ENCODE data around the gene KCNG2.

Gene KCNG2

DNA sequence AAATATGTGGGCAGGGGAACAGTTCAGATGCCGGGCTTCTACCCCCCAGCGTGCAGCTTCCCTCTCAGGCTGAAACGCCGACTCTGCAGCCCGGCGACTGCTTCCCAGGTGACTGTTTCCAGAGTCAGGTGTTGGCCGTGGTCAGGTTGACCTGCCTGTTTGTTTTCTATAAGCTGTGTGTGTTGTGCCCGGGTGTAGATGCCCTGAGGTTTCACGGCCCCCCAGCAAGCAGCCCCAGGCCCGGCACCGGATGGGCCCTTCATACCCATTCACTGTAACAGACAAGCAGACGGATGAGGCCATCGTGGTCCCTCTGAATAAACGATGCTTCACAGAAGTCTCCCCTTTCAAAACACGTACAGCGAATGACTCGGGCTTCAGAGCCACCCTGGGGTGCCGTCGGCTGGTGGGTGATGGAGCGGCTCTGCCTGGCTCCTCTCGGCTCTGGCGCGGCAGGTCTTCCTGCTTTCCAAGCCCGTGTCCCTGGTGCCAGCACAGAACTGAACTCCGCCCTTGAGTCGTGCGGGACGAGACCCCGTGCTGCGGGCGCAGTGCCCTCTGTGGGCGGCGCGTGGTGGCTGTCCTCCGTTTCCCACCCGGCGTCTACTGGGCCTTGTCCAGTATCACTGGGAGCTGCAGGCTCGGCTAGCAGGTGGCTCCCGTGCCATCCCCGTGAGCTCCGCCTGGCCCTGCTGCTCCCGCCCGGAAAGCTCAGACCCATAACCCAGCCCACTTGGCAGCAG lies 15.0 kb upstream of the KCNG2 start:
- no peak overlapping the region for H3K4me2 ChIP-seq (ENCODE audit: low read depth, low read length, poor library complexity, severe bottlenecking)
- no peaks in the 10 kb centered on the region for H3K9me2 ChIP-seq (replicated peaks; ENCODE audit: insufficient read depth, low read length)
- H3K36me3 ChIP-seq (ENCODE audit: low read length), result no peaks in the 10 kb centered on the region
- H3K27me3 ChIP-seq (ENCODE audit: low read length), result no peaks in the 10 kb centered on the region
- no peak overlapping the region for H3K4me3 ChIP-seq (ENCODE audit: insufficient read depth, low read length, poor library complexity, severe bottlenecking)
- H3K9me3 ChIP-seq (ENCODE audit: insufficient read depth, low read length), result no peaks in the 10 kb centered on the region
- TF ChIP-seq, protein P1, sequence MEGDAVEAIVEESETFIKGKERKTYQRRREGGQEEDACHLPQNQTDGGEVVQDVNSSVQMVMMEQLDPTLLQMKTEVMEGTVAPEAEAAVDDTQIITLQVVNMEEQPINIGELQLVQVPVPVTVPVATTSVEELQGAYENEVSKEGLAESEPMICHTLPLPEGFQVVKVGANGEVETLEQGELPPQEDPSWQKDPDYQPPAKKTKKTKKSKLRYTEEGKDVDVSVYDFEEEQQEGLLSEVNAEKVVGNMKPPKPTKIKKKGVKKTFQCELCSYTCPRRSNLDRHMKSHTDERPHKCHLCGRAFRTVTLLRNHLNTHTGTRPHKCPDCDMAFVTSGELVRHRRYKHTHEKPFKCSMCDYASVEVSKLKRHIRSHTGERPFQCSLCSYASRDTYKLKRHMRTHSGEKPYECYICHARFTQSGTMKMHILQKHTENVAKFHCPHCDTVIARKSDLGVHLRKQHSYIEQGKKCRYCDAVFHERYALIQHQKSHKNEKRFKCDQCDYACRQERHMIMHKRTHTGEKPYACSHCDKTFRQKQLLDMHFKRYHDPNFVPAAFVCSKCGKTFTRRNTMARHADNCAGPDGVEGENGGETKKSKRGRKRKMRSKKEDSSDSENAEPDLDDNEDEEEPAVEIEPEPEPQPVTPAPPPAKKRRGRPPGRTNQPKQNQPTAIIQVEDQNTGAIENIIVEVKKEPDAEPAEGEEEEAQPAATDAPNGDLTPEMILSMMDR (IDR thresholded peaks at IDR 0.05; ENCODE audit: insufficient read depth, low read length, poor library complexity, severe bottlenecking), result no peak
- no peak for TF ChIP-seq EZH2phosphoT487 (conservative IDR thresholded peaks at IDR 0.05; ENCODE audit: low read length)
- no peaks in the 10 kb centered on the region for H4K20me1 ChIP-seq (ENCODE audit: low read depth, low read length)
- no peaks in the 10 kb centered on the region for H3K79me2 ChIP-seq (ENCODE audit: insufficient read depth, low read length)
- H2AFZ ChIP-seq (ENCODE audit: low read depth, low read length, severe bottlenecking), result no peak overlapping the region
- no peaks in the 10 kb centered on the region for H3F3A ChIP-seq (ENCODE audit: insufficient read depth)
- no peak overlapping the region for H3K27ac ChIP-seq (ENCODE audit: low read depth, low read length)
- H3K9ac ChIP-seq (ENCODE audit: low read length), result no peak overlapping the region

DNA sequence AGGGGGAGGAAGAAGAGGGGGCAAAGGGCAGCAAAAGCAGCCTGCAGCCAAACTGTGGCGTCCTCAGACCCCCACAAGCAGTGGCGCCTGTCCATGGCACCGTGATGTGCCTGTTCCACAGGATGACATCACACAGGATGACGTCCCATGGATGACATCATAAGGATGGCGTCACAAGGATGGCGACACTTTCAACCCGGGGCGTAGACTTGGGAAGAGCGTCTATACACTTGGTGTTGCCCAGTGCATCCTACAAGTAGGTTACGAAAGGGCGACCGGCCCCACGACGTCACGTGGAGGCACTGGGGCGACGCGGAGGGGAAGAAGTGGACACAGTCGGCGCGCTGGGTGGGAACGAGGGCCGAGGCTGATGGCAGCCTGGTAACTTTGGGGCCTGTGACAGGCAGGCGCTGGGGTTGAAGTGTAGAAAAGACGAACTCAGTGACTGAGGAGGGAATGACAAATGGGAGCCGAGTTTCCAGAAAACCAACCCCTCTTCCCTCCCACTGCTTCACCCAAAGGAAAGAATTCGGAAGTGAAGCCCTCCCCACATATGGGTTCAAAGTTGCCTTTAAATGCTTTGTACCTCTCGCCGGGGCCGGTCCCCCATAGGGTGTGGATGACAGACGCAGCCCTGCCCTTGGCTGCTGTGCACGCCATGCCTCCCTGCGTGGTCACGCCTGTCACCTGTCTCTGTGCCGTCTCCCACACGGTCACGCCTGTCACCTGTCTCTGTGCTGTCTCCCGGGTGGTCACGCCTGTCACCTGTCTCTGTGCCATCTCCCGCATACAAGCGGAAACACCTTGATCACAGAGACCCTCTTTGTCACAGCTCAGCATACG lies 13.4 kb upstream of the KCNG2 start:
- TF ChIP-seq EZH2phosphoT487 (conservative IDR thresholded peaks at IDR 0.05; ENCODE audit: low read length), result no peak
- TF ChIP-seq, protein P1 (IDR thresholded peaks at IDR 0.05; ENCODE audit: insufficient read depth, low read length, poor library complexity, severe bottlenecking), result no peak
- Histone ChIP-seq H3F3A (ENCODE audit: insufficient read depth) (no peaks in the 10 kb centered on the region), H3K27ac (ENCODE audit: low read depth, low read length) (no peak overlapping the region), H4K20me1 (ENCODE audit: low read depth, low read length) (no peaks in the 10 kb centered on the region), H3K9me3 (ENCODE audit: insufficient read depth, low read length) (no peaks in the 10 kb centered on the region), H3K79me2 (ENCODE audit: insufficient read depth, low read length) (no peaks in the 10 kb centered on the region), H3K9ac (ENCODE audit: low read length) (no peak overlapping the region), H3K36me3 (ENCODE audit: low read length) (no peaks in the 10 kb centered on the region), H3K4me2 (ENCODE audit: low read depth, low read length, poor library complexity, severe bottlenecking) (no peak overlapping the region), H3K4me3 (ENCODE audit: insufficient read depth, low read length, poor library complexity, severe bottlenecking) (no peak overlapping the region), H3K9me2 (replicated peaks; ENCODE audit: insufficient read depth, low read length) (no peaks in the 10 kb centered on the region), H3K27me3 (ENCODE audit: low read length) (no peaks in the 10 kb centered on the region), H2AFZ (ENCODE audit: low read depth, low read length, severe bottlenecking) (no peak overlapping the region)

DNA sequence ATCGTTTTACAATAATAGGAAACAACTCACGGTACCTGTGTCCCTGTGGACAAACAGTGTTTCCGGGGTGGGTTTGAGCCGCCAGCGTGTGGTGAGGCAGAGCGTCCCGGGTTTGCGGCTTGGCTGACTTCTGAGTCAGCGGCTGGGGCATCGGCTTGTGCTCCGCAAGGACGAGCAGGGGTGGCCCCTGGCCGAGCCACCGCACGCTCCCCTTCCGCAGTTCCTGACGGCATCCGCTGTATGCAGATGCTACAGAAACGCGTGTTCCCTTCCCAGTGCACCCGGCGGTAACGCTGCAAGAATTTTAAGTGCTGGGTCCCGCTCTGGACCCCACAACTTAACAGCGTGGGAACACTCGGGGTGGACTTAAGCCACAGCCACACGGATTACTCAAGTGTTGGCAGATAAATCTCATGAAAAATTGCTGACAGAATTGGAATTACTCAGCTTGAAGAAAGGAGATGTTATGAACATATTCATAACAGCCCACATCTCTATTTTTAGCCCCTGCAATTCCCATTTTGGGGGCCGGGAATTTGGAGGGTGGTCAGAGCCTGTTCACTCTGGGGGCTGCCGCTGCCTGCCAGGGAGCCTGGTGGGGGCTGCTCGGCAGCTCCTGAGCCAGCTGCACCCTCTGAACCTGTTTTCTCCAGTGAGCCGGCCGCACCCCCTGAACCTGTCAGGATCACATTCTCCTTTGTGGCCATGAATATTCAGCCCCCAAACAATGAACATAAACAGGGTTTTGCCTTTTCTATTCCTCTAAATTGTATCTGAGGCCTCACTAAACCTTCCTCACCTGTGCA lies 12.6 kb upstream of the KCNG2 start:
- H3K4me2 ChIP-seq (ENCODE audit: low read depth, low read length, poor library complexity, severe bottlenecking), result no peak overlapping the region
- H3K36me3 ChIP-seq (ENCODE audit: low read length), result no peaks in the 10 kb centered on the region
- TF ChIP-seq, protein P1 (IDR thresholded peaks at IDR 0.05; ENCODE audit: insufficient read depth, low read length, poor library complexity, severe bottlenecking), result no peak
- TF ChIP-seq EZH2phosphoT487 (conservative IDR thresholded peaks at IDR 0.05; ENCODE audit: low read length), result no peak
- no peak overlapping the region for H2AFZ ChIP-seq (ENCODE audit: low read depth, low read length, severe bottlenecking)
- H3F3A ChIP-seq (ENCODE audit: insufficient read depth), result no peaks in the 10 kb centered on the region
- H3K27me3 ChIP-seq (ENCODE audit: low read length), result no peaks in the 10 kb centered on the region
- H3K9ac ChIP-seq (ENCODE audit: low read length), result no peak overlapping the region
- H3K79me2 ChIP-seq (ENCODE audit: insufficient read depth, low read length), result no peaks in the 10 kb centered on the region
- no peaks in the 10 kb centered on the region for H4K20me1 ChIP-seq (ENCODE audit: low read depth, low read length)
- H3K27ac ChIP-seq (ENCODE audit: low read depth, low read length), result no peak overlapping the region
- no peak overlapping the region for H3K4me3 ChIP-seq (ENCODE audit: insufficient read depth, low read length, poor library complexity, severe bottlenecking)
- H3K9me2 ChIP-seq (replicated peaks; ENCODE audit: insufficient read depth, low read length), result no peaks in the 10 kb centered on the region
- H3K9me3 ChIP-seq (ENCODE audit: insufficient read depth, low read length), result no peaks in the 10 kb centered on the region

All from SU-DHL-6 (cell line).